KMS-11 (cell line): Measurements from ENCODE around the gene KLHL40.

ENCODE experiments used
- H2AFZ ChIP-seq: fragments of 200-600 bp; sonication (generic); 2 replicates; pipeline ENCODE4 v1.6.1; 2016; ENCODE audit warnings: antibody characterized with exemption, mixed run types, low read depth
- H3K27ac ChIP-seq: fragments of 200-600 bp; sonication (generic); 2 replicates; pipeline ENCODE4 v1.6.1; 2016; ENCODE audit warnings: mild to moderate bottlenecking, mixed run types
- H3K27me3 ChIP-seq: fragments of 200-600 bp; sonication (generic); 2 replicates; pipeline ENCODE4 v1.6.1; 2017; ENCODE audit warnings: mild to moderate bottlenecking, low read depth, mixed run types, moderate library complexity; ENCODE audit not compliant: insufficient read depth
- H3K36me3 ChIP-seq: fragments of 200-600 bp; sonication (generic); 2 replicates; pipeline ENCODE4 v1.6.1; 2017; ENCODE audit warnings: mild to moderate bottlenecking, mixed run types; ENCODE audit not compliant: insufficient read depth
- H3K4me1 ChIP-seq: fragments of 200-600 bp; sonication (generic); 2 replicates; pipeline ENCODE4 v1.6.1; 2016; ENCODE audit warnings: mild to moderate bottlenecking, low read depth, mixed run types; ENCODE audit not compliant: poor library complexity, severe bottlenecking
- H3K4me2 ChIP-seq: fragments of 200-600 bp; sonication (generic); 2 replicates; pipeline ENCODE4 v1.7.0; 2016; ENCODE audit warnings: mild to moderate bottlenecking, mixed run types
- H3K4me3 ChIP-seq: fragments of 200-600 bp; sonication (generic); IDR thresholded peaks from 2 replicates; pipeline ENCODE4 v1.6.1; 2017; ENCODE audit warnings: low read depth, low read length, mixed read lengths; ENCODE audit not compliant: insufficient read depth
- H3K79me2 ChIP-seq: fragments of 200-600 bp; sonication (generic); 2 replicates; pipeline ENCODE4 v1.6.1; 2016; ENCODE audit warnings: low read depth, mixed run types; ENCODE audit not compliant: insufficient read depth
- H3K9ac ChIP-seq: fragments of 200-600 bp; sonication (generic); 2 replicates; pipeline ENCODE4 v1.6.1; 2016; ENCODE audit warnings: mild to moderate bottlenecking, mixed run types
- H4K20me1 ChIP-seq: fragments of 200-600 bp; sonication (generic); 2 replicates; pipeline ENCODE4 v1.6.1; 2016; ENCODE audit warnings: mild to moderate bottlenecking, mixed run types; ENCODE audit not compliant: insufficient read depth
- TF ChIP-seq, protein P1 (sequence below): fragments of 200-600 bp; sonication (generic); conservative IDR thresholded peaks from 2 replicates; pipeline ENCODE4 v1.6.1; 2017; ENCODE audit warnings: low read depth, mild to moderate bottlenecking, antibody characterized with exemption, low read length, moderate library complexity, mixed read lengths

The KLHL40 gene

DNA sequence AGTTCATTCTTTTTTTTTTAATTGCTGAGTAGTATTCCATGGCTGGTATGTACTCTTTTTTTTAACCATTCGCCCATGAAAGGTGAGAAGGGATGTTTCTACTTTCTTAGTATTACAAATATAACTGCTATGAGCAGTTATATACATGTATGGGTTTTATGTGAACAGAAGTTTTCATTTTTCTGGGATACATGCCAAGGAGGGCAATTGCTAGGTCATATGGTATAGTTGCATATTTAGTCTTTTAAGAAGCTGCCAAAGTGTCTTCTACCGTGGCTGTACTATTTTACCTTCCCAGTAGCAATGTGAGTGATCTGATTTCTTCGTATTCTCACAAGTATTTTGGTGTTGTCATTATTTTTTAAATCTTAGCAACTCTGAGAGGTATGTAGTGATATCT, 11.2 kb upstream of the KLHL40 start:
- H3K9ac ChIP-seq = no peak overlapping the region
- H2AFZ ChIP-seq = no peak overlapping the region
- no peaks in the 10 kb centered on the region for H3K36me3 ChIP-seq
- H3K27me3 ChIP-seq = no peaks in the 10 kb centered on the region
- H3K4me3 ChIP-seq = no peak overlapping the region
- H3K4me2 ChIP-seq = no peak overlapping the region
- H3K4me1 ChIP-seq = peaks cover 17% of the 10 kb centered on the region
- no peaks in the 10 kb centered on the region for H4K20me1 ChIP-seq
- H3K27ac ChIP-seq = no peak overlapping the region
- H3K79me2 ChIP-seq = no peaks in the 10 kb centered on the region
- TF ChIP-seq, protein P1, sequence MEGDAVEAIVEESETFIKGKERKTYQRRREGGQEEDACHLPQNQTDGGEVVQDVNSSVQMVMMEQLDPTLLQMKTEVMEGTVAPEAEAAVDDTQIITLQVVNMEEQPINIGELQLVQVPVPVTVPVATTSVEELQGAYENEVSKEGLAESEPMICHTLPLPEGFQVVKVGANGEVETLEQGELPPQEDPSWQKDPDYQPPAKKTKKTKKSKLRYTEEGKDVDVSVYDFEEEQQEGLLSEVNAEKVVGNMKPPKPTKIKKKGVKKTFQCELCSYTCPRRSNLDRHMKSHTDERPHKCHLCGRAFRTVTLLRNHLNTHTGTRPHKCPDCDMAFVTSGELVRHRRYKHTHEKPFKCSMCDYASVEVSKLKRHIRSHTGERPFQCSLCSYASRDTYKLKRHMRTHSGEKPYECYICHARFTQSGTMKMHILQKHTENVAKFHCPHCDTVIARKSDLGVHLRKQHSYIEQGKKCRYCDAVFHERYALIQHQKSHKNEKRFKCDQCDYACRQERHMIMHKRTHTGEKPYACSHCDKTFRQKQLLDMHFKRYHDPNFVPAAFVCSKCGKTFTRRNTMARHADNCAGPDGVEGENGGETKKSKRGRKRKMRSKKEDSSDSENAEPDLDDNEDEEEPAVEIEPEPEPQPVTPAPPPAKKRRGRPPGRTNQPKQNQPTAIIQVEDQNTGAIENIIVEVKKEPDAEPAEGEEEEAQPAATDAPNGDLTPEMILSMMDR = no peak

GRCh38 chr3:42675909-42676308, 9.4 kb upstream of the KLHL40 start:
- Histone ChIP-seq H3K4me3 (no peak overlapping the region), H4K20me1 (no peaks in the 10 kb centered on the region), H3K9ac (no peak overlapping the region), H3K4me2 (no peak overlapping the region), H3K4me1 (peaks cover 18% of the 10 kb centered on the region), H3K79me2 (no peaks in the 10 kb centered on the region), H3K27me3 (no peaks in the 10 kb centered on the region), H2AFZ (no peak overlapping the region), H3K27ac (no peak overlapping the region), H3K36me3 (no peaks in the 10 kb centered on the region)
- TF ChIP-seq, protein P1 = no peak

GRCh38 chr3:42678447-42678846, 6.9 kb upstream of the KLHL40 start:
- Histone ChIP-seq H3K27ac (no peak overlapping the region; the same call in 1 of the 2 replicates), H3K4me2 (0 out of 2 replicates have a peak overlapping the region, but pooled peaks have one; percentile 33), H3K9ac (no peak overlapping the region), H2AFZ (no peak overlapping the region), H3K4me3 (no peak overlapping the region), H3K27me3 (no peaks in the 10 kb centered on the region), H4K20me1 (no peaks in the 10 kb centered on the region), H3K79me2 (no peaks in the 10 kb centered on the region), H3K36me3 (no peaks in the 10 kb centered on the region), H3K4me1 (peaks cover 18% of the 10 kb centered on the region)
- TF ChIP-seq, protein P1 = no peak

- Histone ChIP-seq H3K9ac (no peak overlapping the region), H3K36me3 (no peaks in the 10 kb centered on the region), H3K4me3 (no peak overlapping the region), H4K20me1 (no peaks in the 10 kb centered on the region), H3K27me3 (no peaks in the 10 kb centered on the region), H3K27ac (no peak overlapping the region), H3K79me2 (no peaks in the 10 kb centered on the region), H3K4me1 (peaks cover 18% of the 10 kb centered on the region), H3K4me2 (no peak overlapping the region), H2AFZ (no peak overlapping the region)
- TF ChIP-seq, protein P1 = no peak
Observed at GRCh38 chr3:42680271-42680670, 5.1 kb upstream of the KLHL40 start.
